ENCODE results near the gene DNAJB8.

Gene DNAJB8

GRCh38 chr3:128422762-128423524 lies 43.7 kb downstream of the DNAJB8 start:
- H3K36me3 Mint-ChIP-seq (ENCODE audit: low read depth): no peaks in the 10 kb centered on the region
- intact Hi-C loops (cut with micrococcal nuclease): no loop called here
- peaks cover 9% of the 10 kb centered on the region for H3K27me3 Mint-ChIP-seq
- no peak overlapping the region for H3K4me3 Mint-ChIP-seq
- H3K9me3 Mint-ChIP-seq: no peaks in the 10 kb centered on the region
- H3K4me1 Mint-ChIP-seq (ENCODE audit: low read depth): no peaks in the 10 kb centered on the region
- H3K27ac Mint-ChIP-seq: no peak overlapping the region

DNA sequence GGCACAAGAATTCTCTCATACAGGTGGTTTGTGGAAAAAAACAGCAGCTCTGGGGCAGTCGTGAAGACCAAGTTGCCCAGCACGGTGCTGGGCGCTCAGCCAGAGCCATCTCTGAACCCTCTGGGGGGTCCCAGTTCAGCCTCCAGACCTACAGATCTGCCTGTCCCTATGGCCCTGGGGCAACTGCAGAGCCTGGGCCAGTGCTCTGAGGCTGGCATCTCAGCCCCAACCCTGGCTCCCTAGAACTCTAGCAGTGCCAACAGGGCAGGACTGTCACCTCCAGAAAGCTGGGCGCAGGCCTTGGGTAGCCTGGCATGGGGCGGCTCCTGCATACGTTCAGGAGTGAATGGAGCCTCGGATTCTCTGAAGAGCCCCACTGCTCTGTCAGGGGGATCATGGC lies 44.7 kb downstream of the DNAJB8 start:
- Mint-ChIP-seq H3K27me3 (peaks cover under 1% of the 10 kb centered on the region), H3K4me3 (no peak overlapping the region), H3K4me1 (ENCODE audit: low read depth) (peaks cover 7% of the 10 kb centered on the region), H3K9me3 (no peaks in the 10 kb centered on the region), H3K36me3 (ENCODE audit: low read depth) (no peaks in the 10 kb centered on the region), H3K27ac (no peak overlapping the region)
- intact Hi-C loops (cut with micrococcal nuclease): no loop called here

- no peaks in the 10 kb centered on the region for H3K9me3 Mint-ChIP-seq
- intact Hi-C loops (cut with micrococcal nuclease): no loop called here
Observed at GRCh38 chr3:128421439-128421836, 45.3 kb downstream of the DNAJB8 start.

DNA sequence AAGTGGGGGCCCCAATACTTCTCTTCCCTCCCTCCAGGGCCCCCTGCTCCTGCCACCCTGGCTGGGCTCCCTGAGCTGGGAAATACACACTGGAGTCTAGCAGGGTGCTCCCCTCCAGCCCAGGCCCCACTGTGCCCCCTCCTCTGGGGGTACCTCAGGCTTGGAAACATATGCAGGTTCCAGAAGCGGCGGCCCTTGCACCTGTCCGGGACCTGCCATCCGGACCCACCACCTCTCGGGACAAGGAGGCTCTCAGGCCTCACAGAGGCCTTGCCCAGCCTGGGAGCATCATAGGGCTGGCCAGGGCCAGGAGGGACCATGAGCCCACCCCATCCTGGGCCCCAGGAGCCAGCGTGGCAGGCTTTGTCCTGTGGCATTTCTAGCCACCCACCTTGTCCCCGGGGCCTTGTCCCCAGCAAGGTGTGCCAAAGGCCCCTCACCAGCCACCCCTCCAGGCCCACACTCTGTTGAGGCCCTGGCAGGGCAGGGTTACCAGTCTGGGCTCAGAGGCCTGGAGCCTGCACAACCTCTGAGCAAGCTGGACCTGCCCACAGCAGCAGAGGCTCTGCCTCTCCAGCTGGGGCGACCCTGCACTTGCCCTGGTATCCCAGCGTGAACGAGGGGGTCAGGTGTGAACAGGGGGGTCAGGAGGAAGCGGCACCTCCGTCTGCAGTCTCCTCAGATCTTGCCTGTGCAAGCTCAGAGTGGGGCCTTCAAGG lies 45.8 kb downstream of the DNAJB8 start:
- no peaks in the 10 kb centered on the region for H3K36me3 Mint-ChIP-seq (ENCODE audit: low read depth)
- H3K4me3 Mint-ChIP-seq: no peak overlapping the region
- no peaks in the 10 kb centered on the region for H3K27me3 Mint-ChIP-seq
- H3K9me3 Mint-ChIP-seq: no peaks in the 10 kb centered on the region
- peaks cover 17% of the 10 kb centered on the region for H3K4me1 Mint-ChIP-seq (ENCODE audit: low read depth)
- intact Hi-C loops (cut with micrococcal nuclease): no loop called here
- no peak overlapping the region for H3K27ac Mint-ChIP-seq

More at GRCh38 chr3:128421439-128421836, 45.3 kb downstream of the DNAJB8 start:
- Mint-ChIP-seq H3K4me3 (no peak overlapping the region), H3K27ac (no peak overlapping the region), H3K4me1 (ENCODE audit: low read depth) (peaks cover 12% of the 10 kb centered on the region), H3K27me3 (no peaks in the 10 kb centered on the region), H3K36me3 (ENCODE audit: low read depth) (no peaks in the 10 kb centered on the region)

DNA sequence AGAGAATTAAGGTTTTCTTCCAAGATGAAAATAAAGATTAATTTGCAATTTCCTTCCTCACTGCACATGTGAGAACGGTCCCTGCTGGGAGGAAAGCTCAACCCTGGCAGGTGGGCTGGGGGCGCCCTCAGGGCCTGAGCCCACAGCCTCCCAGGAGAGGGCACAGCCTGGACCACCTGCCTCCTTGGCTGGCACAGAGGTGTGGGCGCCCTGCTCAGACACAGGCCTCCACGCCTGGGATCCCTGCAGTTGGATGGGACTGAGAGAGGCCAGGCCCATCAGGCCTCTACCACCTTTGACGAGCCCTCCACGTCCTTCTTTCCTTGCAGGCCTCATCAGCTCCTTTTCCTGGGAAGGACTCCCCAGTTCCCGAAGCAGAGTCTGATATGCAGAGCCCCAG lies 46.4 kb downstream of the DNAJB8 start:
- Mint-ChIP-seq H3K9me3 (no peaks in the 10 kb centered on the region), H3K27me3 (no peaks in the 10 kb centered on the region), H3K27ac (no peak overlapping the region), H3K4me1 (ENCODE audit: low read depth) (peaks cover 23% of the 10 kb centered on the region), H3K4me3 (no peak overlapping the region), H3K36me3 (ENCODE audit: low read depth) (no peaks in the 10 kb centered on the region)
- intact Hi-C loops (cut with micrococcal nuclease): no loop called here

GRCh38 chr3:128419311-128419710 lies 47.4 kb downstream of the DNAJB8 start:
- H3K4me3 Mint-ChIP-seq: no peak overlapping the region

DNA sequence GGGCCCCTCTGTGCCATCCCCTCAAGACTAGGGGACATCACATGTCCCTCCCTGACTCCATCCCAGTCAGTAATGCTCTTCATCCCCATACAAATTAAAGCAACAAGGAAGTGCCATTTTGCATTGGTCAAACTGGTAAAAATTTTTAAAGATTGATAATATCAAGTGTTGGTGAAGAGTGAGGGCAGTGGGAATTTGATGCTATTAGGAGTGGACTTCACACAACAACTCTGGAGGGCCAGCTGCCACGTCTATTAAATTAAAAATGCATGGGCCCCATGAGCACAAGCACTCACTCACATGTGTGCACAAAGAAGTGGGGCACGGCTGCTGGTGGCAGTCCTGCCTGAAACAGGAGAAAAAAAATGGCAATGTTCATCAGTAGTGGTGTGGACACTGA lies 47.8 kb downstream of the DNAJB8 start:
- Mint-ChIP-seq H3K9me3 (no peaks in the 10 kb centered on the region), H3K27ac (no peak overlapping the region), H3K27me3 (no peaks in the 10 kb centered on the region), H3K4me3 (no peak overlapping the region), H3K36me3 (ENCODE audit: low read depth) (no peaks in the 10 kb centered on the region), H3K4me1 (ENCODE audit: low read depth) (peaks cover 33% of the 10 kb centered on the region)
- intact Hi-C loops (cut with micrococcal nuclease): no loop called here

More at GRCh38 chr3:128419311-128419710, 47.4 kb downstream of the DNAJB8 start:
- Mint-ChIP-seq H3K36me3 (ENCODE audit: low read depth) (no peaks in the 10 kb centered on the region), H3K9me3 (no peaks in the 10 kb centered on the region), H3K27me3 (no peaks in the 10 kb centered on the region), H3K27ac (no peak overlapping the region), H3K4me1 (ENCODE audit: low read depth) (peaks cover 33% of the 10 kb centered on the region)
- intact Hi-C loops (cut with micrococcal nuclease): no loop called here

DNA sequence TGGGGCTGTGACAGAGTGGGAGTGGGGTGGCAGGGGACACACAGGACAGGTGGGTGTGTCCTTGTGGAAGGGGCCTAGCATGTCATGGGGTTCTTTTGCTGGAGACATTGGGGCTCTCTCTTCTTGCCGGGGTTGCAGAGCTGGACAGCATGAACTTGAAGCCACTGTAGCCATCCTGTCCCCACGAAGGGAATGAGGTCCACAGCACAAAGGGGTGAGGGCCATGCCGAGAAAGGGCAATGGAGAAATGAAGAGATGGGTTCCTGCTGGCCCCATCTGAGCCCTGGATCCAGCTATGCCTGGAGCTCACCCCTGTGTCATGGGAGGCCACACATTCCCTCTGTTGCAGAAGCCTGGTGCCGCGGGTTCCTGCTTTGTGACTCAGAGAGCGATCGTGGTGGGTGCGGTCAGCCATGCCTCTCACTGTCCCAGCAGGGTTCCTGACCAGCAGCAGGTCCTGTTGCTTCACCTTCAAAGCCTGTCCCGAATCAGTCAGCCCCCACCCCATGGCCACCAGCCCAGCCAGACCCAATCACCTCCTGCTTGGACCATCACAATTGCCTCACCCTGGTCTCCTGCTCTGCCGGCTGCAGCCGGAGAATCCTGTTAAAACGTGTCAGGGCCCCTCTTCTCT lies 50.0 kb downstream of the DNAJB8 start:
- Mint-ChIP-seq H3K27ac (no peak overlapping the region), H3K36me3 (ENCODE audit: low read depth) (no peaks in the 10 kb centered on the region), H3K4me3 (no peak overlapping the region), H3K4me1 (ENCODE audit: low read depth) (peaks cover 33% of the 10 kb centered on the region), H3K27me3 (no peaks in the 10 kb centered on the region), H3K9me3 (no peaks in the 10 kb centered on the region)
- intact Hi-C loops (cut with micrococcal nuclease): no loop called here

DNA sequence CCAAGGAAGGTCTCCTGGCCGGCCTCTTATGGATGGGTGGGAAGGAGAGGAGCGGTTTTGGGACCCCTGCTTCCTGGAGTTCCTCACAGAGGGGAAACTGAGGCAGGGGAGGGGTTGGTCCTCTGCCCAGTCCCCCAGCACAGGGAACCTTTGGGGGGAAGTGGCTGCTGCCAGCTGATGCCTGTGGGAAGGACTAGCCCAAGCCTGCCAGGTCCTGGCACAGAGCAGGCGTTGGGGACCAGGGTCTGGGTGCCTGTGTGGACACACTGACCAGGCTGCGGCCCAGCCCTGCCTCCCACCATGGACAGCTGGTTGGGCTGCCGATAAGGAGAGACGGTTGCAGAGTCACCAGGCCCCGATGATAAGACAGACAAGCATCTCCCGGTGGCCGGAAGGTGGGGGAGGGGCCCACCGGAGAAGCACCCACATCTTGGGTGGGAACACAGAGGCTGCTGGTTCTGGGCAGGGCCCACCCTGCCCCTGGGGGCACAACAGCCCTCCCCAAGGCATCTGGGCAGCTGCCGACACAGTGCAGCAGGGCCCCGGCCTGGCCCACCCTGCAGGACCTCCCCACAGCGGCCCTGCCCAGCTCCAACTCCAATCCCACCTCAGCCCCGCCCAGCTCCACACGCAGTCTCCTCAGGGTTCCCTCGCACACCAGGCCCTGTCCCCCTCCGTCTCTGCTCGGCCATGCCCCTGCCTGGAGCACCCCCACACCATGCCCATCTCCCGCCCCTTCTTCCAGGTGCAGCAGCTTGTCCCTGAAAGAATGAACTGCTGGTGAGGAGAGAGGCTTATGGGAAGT lies 50.7 kb downstream of the DNAJB8 start:
- H3K4me3 Mint-ChIP-seq: no peak overlapping the region
- no peak overlapping the region for H3K27ac Mint-ChIP-seq
- intact Hi-C loops (cut with micrococcal nuclease): no loop called here
- no peaks in the 10 kb centered on the region for H3K27me3 Mint-ChIP-seq
- peaks cover 33% of the 10 kb centered on the region for H3K4me1 Mint-ChIP-seq (ENCODE audit: low read depth)
- no peaks in the 10 kb centered on the region for H3K36me3 Mint-ChIP-seq (ENCODE audit: low read depth)
- H3K9me3 Mint-ChIP-seq: no peaks in the 10 kb centered on the region

DNA sequence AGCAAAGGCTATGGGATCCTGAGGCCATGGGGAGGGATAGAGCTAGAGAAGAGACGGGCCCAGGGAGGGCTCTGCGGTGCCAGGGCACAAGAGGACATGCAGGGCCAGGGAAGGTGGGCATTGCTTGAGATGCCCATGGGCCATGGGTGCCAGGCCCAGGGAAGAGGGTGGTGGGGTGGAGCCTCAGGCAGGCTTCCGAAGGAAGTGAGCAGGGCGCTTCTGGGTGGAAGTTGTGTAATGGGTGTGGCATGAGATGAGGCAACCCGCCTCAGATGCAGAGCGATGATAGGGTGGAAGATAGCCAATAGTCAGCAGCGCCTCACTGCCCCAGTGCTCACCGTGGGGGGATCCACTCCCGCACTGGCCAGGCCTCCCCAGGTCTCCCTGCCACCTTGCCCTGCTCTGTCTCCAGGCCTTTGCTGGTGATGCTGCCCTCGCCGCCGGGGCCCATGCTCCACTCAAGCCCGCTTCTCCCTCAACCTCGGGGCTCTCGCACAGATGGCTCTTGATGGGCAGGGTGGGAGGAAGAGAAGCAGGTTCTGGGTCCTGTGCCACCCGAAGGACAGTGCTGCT lies 51.4 kb downstream of the DNAJB8 start:
- no peaks in the 10 kb centered on the region for H3K36me3 Mint-ChIP-seq (ENCODE audit: low read depth)
- H3K27me3 Mint-ChIP-seq: no peaks in the 10 kb centered on the region
- H3K27ac Mint-ChIP-seq: no peak overlapping the region
- peaks cover 33% of the 10 kb centered on the region for H3K4me1 Mint-ChIP-seq (ENCODE audit: low read depth)
- intact Hi-C loops (cut with micrococcal nuclease): no loop called here
- H3K9me3 Mint-ChIP-seq: no peaks in the 10 kb centered on the region
- no peak overlapping the region for H3K4me3 Mint-ChIP-seq

GRCh38 chr3:128413413-128414205 lies 53.1 kb downstream of the DNAJB8 start:
- intact Hi-C loops (cut with micrococcal nuclease): no loop called here
- no peaks in the 10 kb centered on the region for H3K9me3 Mint-ChIP-seq
- H3K27me3 Mint-ChIP-seq: no peaks in the 10 kb centered on the region
- H3K4me1 Mint-ChIP-seq (ENCODE audit: low read depth): peaks cover 33% of the 10 kb centered on the region
- no peak overlapping the region for H3K4me3 Mint-ChIP-seq
- H3K36me3 Mint-ChIP-seq (ENCODE audit: low read depth): peaks cover 12% of the 10 kb centered on the region
- no peak overlapping the region for H3K27ac Mint-ChIP-seq

DNA sequence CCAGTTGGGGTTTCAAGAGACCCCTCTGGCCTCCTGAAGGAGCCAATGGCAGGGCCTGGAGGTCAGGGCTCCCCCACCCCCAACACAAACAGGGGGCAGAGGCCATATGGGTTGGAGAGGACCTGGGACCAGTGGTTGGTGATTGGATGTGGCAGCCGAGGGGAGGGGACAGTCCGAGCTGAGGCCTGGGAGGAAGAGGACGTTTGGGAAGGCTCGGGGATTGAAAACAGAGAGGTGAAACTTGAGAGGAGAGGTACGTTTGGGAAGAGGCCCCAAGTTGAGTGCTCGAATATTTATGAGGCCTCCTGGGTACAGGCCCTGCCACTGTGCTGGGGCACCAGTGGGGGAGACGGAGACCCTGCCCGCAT lies 53.7 kb downstream of the DNAJB8 start:
- intact Hi-C loops (cut with micrococcal nuclease): no loop called here
- Mint-ChIP-seq H3K27me3 (no peaks in the 10 kb centered on the region), H3K4me3 (no peak overlapping the region), H3K27ac (no peak overlapping the region), H3K36me3 (ENCODE audit: low read depth) (peaks cover 18% of the 10 kb centered on the region), H3K4me1 (ENCODE audit: low read depth) (peaks cover 33% of the 10 kb centered on the region), H3K9me3 (no peaks in the 10 kb centered on the region)

All from dendritic cell treated with granulocyte-macrophage colony-stimulating factor and Interleukin-4, amounts not matched to agents 40 ng/mL and 50 ng/mL, for 4 days (primary cell).